ENCODE results near the gene PARD3.

PARD3 gene

DNA sequence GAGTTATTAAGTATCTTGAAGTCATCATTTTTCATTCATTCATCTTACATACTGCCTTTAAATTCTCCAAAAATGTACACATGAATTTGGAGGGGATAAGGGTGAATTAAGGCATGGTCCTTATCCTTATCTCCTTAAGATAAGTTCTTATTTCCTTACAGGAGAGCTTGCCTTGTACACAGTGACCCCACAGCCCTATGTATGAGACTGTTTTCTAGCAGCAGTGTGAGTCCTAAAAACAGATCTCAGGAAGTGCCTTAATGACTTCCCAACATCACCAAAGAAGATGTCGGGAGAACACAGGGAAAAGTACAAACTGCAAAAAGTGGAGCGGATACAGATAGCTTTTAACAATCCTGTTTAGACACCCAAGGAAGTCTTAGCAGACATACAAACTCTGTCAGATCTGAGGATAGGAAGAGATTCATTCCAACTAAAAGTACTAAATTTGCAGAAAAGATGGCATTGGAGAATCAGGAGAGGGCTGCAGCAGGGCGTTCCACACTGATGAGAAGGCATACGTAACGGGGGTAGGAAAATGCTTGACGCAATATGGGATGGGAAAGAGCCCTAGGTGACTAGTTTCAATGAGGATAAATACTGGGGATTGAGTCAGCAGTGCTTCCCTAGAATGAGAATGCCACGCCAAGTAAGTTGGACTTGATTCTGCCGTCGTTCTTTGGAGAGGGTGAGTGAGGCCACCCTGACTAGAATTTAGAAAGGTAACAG is 570.2 kb downstream of the PARD3 start:
- no peak overlapping the region for H3K4me3 Mint-ChIP-seq
- ATAC-seq (replicated peaks), result no peak
- H3K27ac Mint-ChIP-seq, result no peak overlapping the region
- peaks cover 0 to 4% of the 10 kb centered on the region in 2 donors for H3K9me3 Mint-ChIP-seq
- DNase-seq, result no peak
- no peaks in the 10 kb centered on the region for H3K4me1 Mint-ChIP-seq (ENCODE audit: low read depth in 2 of 2)
- H3K36me3 Mint-ChIP-seq (ENCODE audit: insufficient read depth), result peaks cover 2% of the 10 kb centered on the region
- peaks cover 9 to 10% of the 10 kb centered on the region in 2 donors for H3K27me3 Mint-ChIP-seq

GRCh38 chr10:34241226-34242000 is 573.7 kb downstream of the PARD3 start:
- Mint-ChIP-seq H3K4me1 (ENCODE audit: low read depth in 2 of 2) (no peaks in the 10 kb centered on the region), H3K27ac (no peak overlapping the region), H3K27me3 (peaks cover 9 to 10% of the 10 kb centered on the region in 2 donors), H3K36me3 (ENCODE audit: insufficient read depth) (no peaks in the 10 kb centered on the region), H3K4me3 (no peak overlapping the region), H3K9me3 (peaks cover 0 to 4% of the 10 kb centered on the region in 2 donors)
- ATAC-seq (replicated peaks) (no peak), DNase-seq (no peak)

DNA sequence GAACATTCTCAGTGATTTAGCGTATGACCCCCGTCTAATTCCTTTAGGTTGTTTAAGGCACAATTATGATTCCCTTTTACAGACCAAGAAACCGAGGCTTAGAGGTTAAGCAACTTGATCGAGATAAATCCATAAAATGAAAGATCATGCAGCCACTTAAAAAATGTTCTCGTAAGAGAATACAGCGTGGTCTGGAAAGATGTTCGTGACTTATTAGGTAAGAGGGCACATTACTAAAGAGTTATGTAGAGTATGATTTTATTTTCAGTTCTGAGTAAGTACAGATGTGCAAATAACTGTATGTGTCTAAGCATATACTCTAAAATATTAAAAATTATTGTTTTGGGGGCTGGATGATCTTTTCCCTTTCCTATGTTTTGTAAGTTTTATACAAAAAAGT is 575.1 kb downstream of the PARD3 start:
- no peak overlapping the region for H3K4me3 Mint-ChIP-seq
- no peaks in the 10 kb centered on the region for H3K4me1 Mint-ChIP-seq (ENCODE audit: low read depth in 2 of 2)
- H3K27ac Mint-ChIP-seq, result no peak overlapping the region
- ATAC-seq (replicated peaks) (no peak), DNase-seq (no peak)
- no peaks in the 10 kb centered on the region for H3K36me3 Mint-ChIP-seq (ENCODE audit: insufficient read depth)
- H3K27me3 Mint-ChIP-seq, result no peaks in the 10 kb centered on the region
- H3K9me3 Mint-ChIP-seq, result peaks cover 0 to 1% of the 10 kb centered on the region in 2 donors

GRCh38 chr10:34237898-34238455 is 577.1 kb downstream of the PARD3 start:
- no peak overlapping the region for H3K4me3 Mint-ChIP-seq
- no peaks in the 10 kb centered on the region for H3K9me3 Mint-ChIP-seq
- DNase-seq (no peak), ATAC-seq (replicated peaks) (no peak)
- H3K27me3 Mint-ChIP-seq, result no peaks in the 10 kb centered on the region
- H3K36me3 Mint-ChIP-seq (ENCODE audit: insufficient read depth), result no peaks in the 10 kb centered on the region
- H3K27ac Mint-ChIP-seq, result no peak overlapping the region
- H3K4me1 Mint-ChIP-seq (ENCODE audit: low read depth in 2 of 2), result no peaks in the 10 kb centered on the region

GRCh38 chr10:34236931-34237330 is 578.2 kb downstream of the PARD3 start:
- Mint-ChIP-seq H3K4me3 (no peak overlapping the region), H3K27me3 (no peaks in the 10 kb centered on the region), H3K36me3 (ENCODE audit: insufficient read depth) (no peaks in the 10 kb centered on the region), H3K4me1 (ENCODE audit: low read depth in 2 of 2) (no peaks in the 10 kb centered on the region), H3K27ac (no peak overlapping the region), H3K9me3 (no peaks in the 10 kb centered on the region)
- ATAC-seq (replicated peaks) (no peak), DNase-seq (no peak)

GRCh38 chr10:34235164-34235832 is 579.8 kb downstream of the PARD3 start:
- Mint-ChIP-seq H3K4me3 (no peak overlapping the region), H3K36me3 (ENCODE audit: insufficient read depth) (no peaks in the 10 kb centered on the region), H3K9me3 (no peaks in the 10 kb centered on the region), H3K27me3 (no peaks in the 10 kb centered on the region), H3K4me1 (ENCODE audit: low read depth in 2 of 2) (no peaks in the 10 kb centered on the region), H3K27ac (no peak overlapping the region)
- DNase-seq, result no peak
- ATAC-seq (replicated peaks), result no peak

- H3K4me3 Mint-ChIP-seq, result no peak overlapping the region
- no peaks in the 10 kb centered on the region for H3K27me3 Mint-ChIP-seq
- H3K9me3 Mint-ChIP-seq, result no peaks in the 10 kb centered on the region
- no peaks in the 10 kb centered on the region for H3K36me3 Mint-ChIP-seq (ENCODE audit: insufficient read depth)
- no peaks in the 10 kb centered on the region for H3K4me1 Mint-ChIP-seq (ENCODE audit: low read depth in 2 of 2)
- DNase-seq, result no peak
- no peak overlapping the region for H3K27ac Mint-ChIP-seq
- no peak for ATAC-seq (replicated peaks)
Measured at GRCh38 chr10:34232481-34232880, 582.6 kb downstream of the PARD3 start.

DNA sequence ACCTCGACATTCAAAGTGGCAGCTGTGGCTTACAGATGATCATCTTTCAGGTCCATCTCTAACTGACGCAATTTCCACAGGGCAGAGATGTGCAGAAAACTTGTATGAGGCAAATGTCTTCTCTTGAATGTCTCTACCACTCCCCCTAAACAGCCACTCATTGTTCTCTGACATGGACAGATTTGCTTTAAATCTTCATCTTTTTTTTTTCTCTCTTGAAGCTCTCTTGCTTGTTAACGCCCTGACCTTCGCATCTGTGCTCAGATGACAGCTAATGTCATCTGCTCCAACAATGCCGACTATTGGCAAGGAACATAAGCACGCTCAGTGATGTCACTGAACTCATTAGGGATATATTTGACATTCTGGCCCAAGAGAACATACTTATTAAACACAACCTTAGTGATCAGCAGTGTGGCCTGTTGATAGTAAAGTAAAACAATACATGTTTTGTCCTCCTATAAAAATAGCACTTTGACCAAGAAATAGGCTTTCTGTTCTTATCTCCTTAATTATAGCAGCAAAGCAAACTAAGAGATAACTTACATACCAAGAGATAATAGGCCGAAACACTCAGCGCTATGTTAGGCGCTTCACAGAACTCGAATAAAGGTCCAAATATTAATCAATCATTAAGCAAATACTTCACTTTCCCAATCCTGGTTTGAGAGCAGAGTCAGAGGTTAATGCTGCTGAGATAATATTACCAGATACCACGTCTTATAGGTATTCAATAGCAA is 583.5 kb downstream of the PARD3 start:
- no peak overlapping the region for H3K27ac Mint-ChIP-seq
- no peaks in the 10 kb centered on the region for H3K36me3 Mint-ChIP-seq (ENCODE audit: insufficient read depth)

DNA sequence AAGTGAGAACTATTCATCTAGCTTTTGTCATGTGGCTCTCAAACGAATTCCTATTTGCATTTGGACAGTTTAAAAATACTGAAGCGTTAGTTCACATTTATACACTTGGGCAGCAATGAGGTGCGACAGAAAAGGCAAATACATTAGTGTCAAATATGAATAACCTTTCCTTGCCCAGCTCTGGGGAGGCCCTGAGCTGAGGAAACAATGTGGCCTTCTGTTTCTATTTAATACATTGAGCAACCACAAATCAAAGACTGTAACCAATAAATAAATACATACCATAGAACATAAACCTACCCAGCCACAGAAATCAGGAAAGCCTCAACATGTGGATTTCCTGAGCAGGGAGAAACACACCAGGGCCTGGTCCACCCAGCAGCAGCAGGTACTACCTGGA is 585.2 kb downstream of the PARD3 start:
- DNase-seq (no peak), ATAC-seq (replicated peaks) (no peak)
- Mint-ChIP-seq H3K4me3 (no peak overlapping the region), H3K9me3 (no peaks in the 10 kb centered on the region), H3K27me3 (no peaks in the 10 kb centered on the region), H3K27ac (no peak overlapping the region), H3K36me3 (ENCODE audit: insufficient read depth) (no peaks in the 10 kb centered on the region), H3K4me1 (ENCODE audit: low read depth in 2 of 2) (no peaks in the 10 kb centered on the region)

More for the DNA sequence above, 583.5 kb downstream of the PARD3 start:
- DNase-seq (no peak), ATAC-seq (replicated peaks) (no peak)
- no peaks in the 10 kb centered on the region for H3K27me3 Mint-ChIP-seq
- no peaks in the 10 kb centered on the region for H3K9me3 Mint-ChIP-seq
- H3K4me3 Mint-ChIP-seq, result no peak overlapping the region
- no peaks in the 10 kb centered on the region for H3K4me1 Mint-ChIP-seq (ENCODE audit: low read depth in 2 of 2)

DNA sequence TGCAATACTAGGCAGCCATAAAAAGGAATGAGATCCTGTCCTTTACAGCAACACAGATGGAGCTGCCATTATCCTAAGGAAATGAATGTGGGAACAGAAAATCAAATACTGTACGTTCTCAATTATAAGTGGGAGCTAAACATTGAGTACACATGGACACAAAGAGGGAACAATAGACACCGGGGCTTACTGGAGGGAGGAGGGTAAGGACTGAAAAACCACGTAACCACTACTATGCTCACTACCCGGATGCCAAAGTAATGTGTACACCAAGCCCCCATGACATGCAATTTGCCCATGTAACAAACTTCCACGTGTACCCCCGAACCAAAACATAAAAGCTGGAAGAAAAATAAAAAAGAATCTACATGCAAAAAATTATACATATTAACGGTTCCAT is 587.0 kb downstream of the PARD3 start:
- no peaks in the 10 kb centered on the region for H3K27me3 Mint-ChIP-seq
- H3K4me1 Mint-ChIP-seq (ENCODE audit: low read depth in 2 of 2), result no peaks in the 10 kb centered on the region
- DNase-seq (no peak), ATAC-seq (replicated peaks) (no peak)
- no peak overlapping the region for H3K4me3 Mint-ChIP-seq
- no peaks in the 10 kb centered on the region for H3K9me3 Mint-ChIP-seq
- no peak overlapping the region for H3K27ac Mint-ChIP-seq
- no peaks in the 10 kb centered on the region for H3K36me3 Mint-ChIP-seq (ENCODE audit: insufficient read depth)

DNA sequence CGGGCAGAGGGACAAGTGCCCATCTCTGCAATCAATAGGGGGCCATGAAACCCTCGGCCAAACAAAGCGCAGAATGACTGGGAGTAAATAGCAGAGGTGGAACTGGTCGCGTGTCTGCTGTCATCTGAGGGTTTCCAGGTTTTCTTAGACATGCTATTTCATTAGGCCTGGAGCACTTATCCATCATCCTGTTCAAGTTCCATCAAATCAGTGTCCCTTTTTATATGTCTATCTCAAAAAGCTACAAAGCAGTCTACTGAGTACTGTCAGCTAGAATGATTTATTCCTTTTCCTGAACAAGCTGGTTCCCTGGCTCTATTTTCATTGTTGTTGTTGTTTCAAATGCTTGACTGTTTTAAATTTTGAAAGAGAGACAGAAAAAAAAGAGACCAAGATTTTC is 590.5 kb downstream of the PARD3 start:
- H3K4me3 Mint-ChIP-seq, result no peak overlapping the region
- DNase-seq (no peak), ATAC-seq (replicated peaks) (no peak)
- no peaks in the 10 kb centered on the region for H3K36me3 Mint-ChIP-seq (ENCODE audit: insufficient read depth)
- H3K27me3 Mint-ChIP-seq, result no peaks in the 10 kb centered on the region
- no peak overlapping the region for H3K27ac Mint-ChIP-seq
- no peaks in the 10 kb centered on the region for H3K4me1 Mint-ChIP-seq (ENCODE audit: low read depth in 2 of 2)
- H3K9me3 Mint-ChIP-seq, result no peaks in the 10 kb centered on the region

DNA sequence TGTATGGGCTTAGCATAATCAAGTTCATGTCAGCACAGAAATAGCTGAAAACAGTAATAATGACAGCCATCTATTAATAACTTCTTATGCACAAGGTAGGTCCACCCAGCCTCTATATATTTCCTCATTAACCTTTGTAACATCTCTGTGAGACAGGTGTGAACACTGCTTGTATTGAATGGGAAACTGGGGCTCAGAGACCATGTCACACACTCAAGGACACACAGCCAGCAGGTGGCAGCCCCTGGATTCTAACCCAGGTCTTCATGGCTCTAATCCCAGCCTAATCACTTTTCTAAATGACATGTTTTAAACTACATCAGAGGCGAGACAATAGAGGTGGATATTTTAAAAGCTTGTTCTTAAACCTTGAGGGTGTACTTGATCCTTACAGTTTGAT is 591.4 kb downstream of the PARD3 start:
- ATAC-seq (replicated peaks) (no peak), DNase-seq (no peak)
- Mint-ChIP-seq H3K27me3 (no peaks in the 10 kb centered on the region), H3K4me3 (no peak overlapping the region), H3K27ac (no peak overlapping the region), H3K4me1 (ENCODE audit: low read depth in 2 of 2) (no peaks in the 10 kb centered on the region), H3K36me3 (ENCODE audit: insufficient read depth) (no peaks in the 10 kb centered on the region), H3K9me3 (no peaks in the 10 kb centered on the region)

- DNase-seq (no peak), ATAC-seq (replicated peaks) (no peak)
- H3K36me3 Mint-ChIP-seq (ENCODE audit: insufficient read depth), result no peaks in the 10 kb centered on the region
- H3K27ac Mint-ChIP-seq, result no peak overlapping the region
- H3K9me3 Mint-ChIP-seq, result no peaks in the 10 kb centered on the region
- no peak overlapping the region for H3K4me3 Mint-ChIP-seq
- H3K27me3 Mint-ChIP-seq, result no peaks in the 10 kb centered on the region
- no peaks in the 10 kb centered on the region for H3K4me1 Mint-ChIP-seq (ENCODE audit: low read depth in 2 of 2)
Measured at GRCh38 chr10:34222359-34222758, 592.7 kb downstream of the PARD3 start.

All from effector memory CD8-positive, alpha-beta T cell (primary cell).